Articular chondrocyte of knee joint (primary cell): ENCODE measurements around the gene TSGA10IP. TPM values are rescaled to one million over a fixed set of nuclear protein-coding genes. Genes with fewer than 3 reads are reported as not detected.

ENCODE experiments used
- total RNA-seq: library from RNA; depleted of rRNA; stranded (reverse); fragments of >200 nt; gene quantifications from 2 replicates; pipeline ENCODE4 v1.2.3, GENCODE V29; 2012

The TSGA10IP gene
- total RNA-seq = not detected in 2 replicates

GRCh38 chr11:65945430-65945911, at the start of gene TSGA10IP:
Gene TSGA10IP (plus strand): TSS chr11:65945480. CDS start chr11:65945676, 196 bp downstream.

GRCh38 chr11:65900125-65900898, 45.0 kb upstream of the TSGA10IP start, which contains the start of gene FOSL1:
Gene FOSL1 (minus strand): TSS chr11:65900388. CDS start chr11:65900339, 49 bp downstream.

GRCh38 chr11:65918211-65919140, 26.8 kb upstream of the TSGA10IP start, which contains the start of gene C11orf68:
Gene C11orf68 (minus strand): TSS chr11:65919062. CDS start chr11:65919031, 31 bp downstream.

GRCh38 chr11:65919141-65919572, 26.1 kb upstream of the TSGA10IP start, which contains the start of gene DRAP1:
Gene DRAP1 (plus strand): TSS chr11:65919426. CDS start chr11:65919502, 76 bp downstream.

GRCh38 chr11:65961267-65962140, 16.2 kb downstream of the TSGA10IP start, which contains the start of gene SART1:
Gene SART1 (plus strand): TSS chr11:65961734. CDS start chr11:65961781, 47 bp downstream.

GRCh38 chr11:66001942-66002647, 56.8 kb downstream of the TSGA10IP start, which contains the start of the genes BANF1 and EIF1AD:
Gene BANF1 (plus strand): TSS chr11:66002503. CDS start chr11:66003251, 748 bp downstream.
Gene EIF1AD (minus strand): TSS chr11:66002157. CDS start chr11:66000389, 1,768 bp downstream.

Other genes starting within 250 kb of the TSGA10IP start
- gene KAT5, start 233.2 kb upstream of the TSGA10IP start, total RNA-seq = 36.9 and 40.2 TPM in 2 replicates
- gene RNASEH2C, start 224.7 kb upstream of the TSGA10IP start, total RNA-seq = 35.1 and 51.9 TPM in 2 replicates
- 11.8 and 14.9 TPM in 2 replicates for gene AP5B1, start 164.5 kb upstream of the TSGA10IP start, total RNA-seq
- not detected in 2 replicates for gene OVOL1, start 158.4 kb upstream of the TSGA10IP start, total RNA-seq
- 1.2 and 2.2 TPM in 2 replicates for gene SNX32, start 111.5 kb upstream of the TSGA10IP start, total RNA-seq
- gene CFL1, start 87.3 kb upstream of the TSGA10IP start, total RNA-seq = 577 and 633 TPM in 2 replicates
- gene MUS81, start 85.0 kb upstream of the TSGA10IP start, total RNA-seq = 29.2 and 34.4 TPM in 2 replicates
- gene EFEMP2, start 72.7 kb upstream of the TSGA10IP start, total RNA-seq = 102 and 105 TPM in 2 replicates
- gene CTSW, start 65.6 kb upstream of the TSGA10IP start, total RNA-seq = 0.13 TPM in 1 of 2 replicates, not detected in the other
- 130 and 132 TPM in 2 replicates for gene FIBP, start 57.0 kb upstream of the TSGA10IP start, total RNA-seq
- gene CCDC85B, start 54.8 kb upstream of the TSGA10IP start, total RNA-seq = 57.9 and 60.6 TPM in 2 replicates
- gene FOSL1, start 45.1 kb upstream of the TSGA10IP start, total RNA-seq = 13.1 and 26.1 TPM in 2 replicates
- gene C11orf68, start 26.4 kb upstream of the TSGA10IP start, total RNA-seq = 26.8 and 32.6 TPM in 2 replicates
- gene DRAP1, start 26.1 kb upstream of the TSGA10IP start, total RNA-seq = 147 and 149 TPM in 2 replicates
- 24.2 and 24.4 TPM in 2 replicates for gene SART1, start 16.3 kb downstream of the TSGA10IP start, total RNA-seq
- gene EIF1AD, start 56.7 kb downstream of the TSGA10IP start, total RNA-seq = 26.6 and 27.2 TPM in 2 replicates
- gene BANF1, start 57.0 kb downstream of the TSGA10IP start, total RNA-seq = 37.4 and 40.0 TPM in 2 replicates
- 3.0 and 7.6 TPM in 2 replicates for gene CST6, start 66.5 kb downstream of the TSGA10IP start, total RNA-seq
- 0.26 and 0.43 TPM in 2 replicates for gene CATSPER1, start 81.0 kb downstream of the TSGA10IP start, total RNA-seq
- 0.32 TPM in 1 of 2 replicates, not detected in the other for gene GAL3ST3, start 103.7 kb downstream of the TSGA10IP start, total RNA-seq
- 116 and 131 TPM in 2 replicates for gene SF3B2, start 106.9 kb downstream of the TSGA10IP start, total RNA-seq
- gene PACS1, start 124.8 kb downstream of the TSGA10IP start, total RNA-seq = 29.5 and 36.6 TPM in 2 replicates